ENCODE measurements around the gene NFAT5.

NFAT5 gene

GRCh38 chr16:69669577-69669976 is 103.8 kb downstream of the NFAT5 start:
- ATAC-seq (ENCODE audit: low read depth) (no peak), DNase-seq (ENCODE audit: low spot score) (no peak)
- no peak for TF ChIP-seq CTCF (IDR thresholded peaks at IDR 0.05; ENCODE audit: poor library complexity, severe bottlenecking)
- H3K27me3 ChIP-seq (ENCODE audit: insufficient read depth, poor library complexity, severe bottlenecking): no peaks in the 10 kb centered on the region
- H3K9me3 ChIP-seq (ENCODE audit: severe bottlenecking): no peaks in the 10 kb centered on the region
- H3K4me1 ChIP-seq (ENCODE audit: insufficient read depth, poor library complexity, severe bottlenecking): no peaks in the 10 kb centered on the region
- no peak overlapping the region for H3K27ac ChIP-seq (ENCODE audit: poor library complexity, severe bottlenecking)
- peaks cover 68% of the 10 kb centered on the region for H3K36me3 ChIP-seq (ENCODE audit: low read depth)
- H3K4me3 ChIP-seq (ENCODE audit: severe bottlenecking): no peak overlapping the region

- TF ChIP-seq CTCF (IDR thresholded peaks at IDR 0.05; ENCODE audit: poor library complexity, severe bottlenecking): no peak
- no peaks in the 10 kb centered on the region for H3K9me3 ChIP-seq (ENCODE audit: severe bottlenecking)
- no peak overlapping the region for H3K4me3 ChIP-seq (ENCODE audit: severe bottlenecking)
- ATAC-seq (ENCODE audit: low read depth): no peak
- H3K36me3 ChIP-seq (ENCODE audit: low read depth): peaks cover 81% of the 10 kb centered on the region
- no peaks in the 10 kb centered on the region for H3K27me3 ChIP-seq (ENCODE audit: insufficient read depth, poor library complexity, severe bottlenecking)
- no peak overlapping the region for H3K27ac ChIP-seq (ENCODE audit: poor library complexity, severe bottlenecking)
- H3K4me1 ChIP-seq (ENCODE audit: insufficient read depth, poor library complexity, severe bottlenecking): no peaks in the 10 kb centered on the region
- no peak for DNase-seq (ENCODE audit: low spot score)
Observed at GRCh38 chr16:69672315-69672997, 106.7 kb downstream of the NFAT5 start.

GRCh38 chr16:69672998-69673713 is 107.4 kb downstream of the NFAT5 start:
- Histone ChIP-seq H3K4me1 (ENCODE audit: insufficient read depth, poor library complexity, severe bottlenecking) (no peaks in the 10 kb centered on the region), H3K36me3 (ENCODE audit: low read depth) (peaks cover 83% of the 10 kb centered on the region), H3K27me3 (ENCODE audit: insufficient read depth, poor library complexity, severe bottlenecking) (no peaks in the 10 kb centered on the region), H3K27ac (ENCODE audit: poor library complexity, severe bottlenecking) (no peak overlapping the region), H3K4me3 (ENCODE audit: severe bottlenecking) (no peak overlapping the region), H3K9me3 (ENCODE audit: severe bottlenecking) (no peaks in the 10 kb centered on the region)
- DNase-seq (ENCODE audit: low spot score) (no peak), ATAC-seq (ENCODE audit: low read depth) (no peak)
- TF ChIP-seq CTCF (IDR thresholded peaks at IDR 0.05; ENCODE audit: poor library complexity, severe bottlenecking): no peak

GRCh38 chr16:69680358-69680757 is 114.6 kb downstream of the NFAT5 start:
- ATAC-seq (ENCODE audit: low read depth) (no peak), DNase-seq (ENCODE audit: low spot score) (no peak)
- H3K27ac ChIP-seq (ENCODE audit: poor library complexity, severe bottlenecking): no peak overlapping the region
- TF ChIP-seq CTCF (IDR thresholded peaks at IDR 0.05; ENCODE audit: poor library complexity, severe bottlenecking): no peak
- peaks cover 91% of the 10 kb centered on the region for H3K36me3 ChIP-seq (ENCODE audit: low read depth)
- no peaks in the 10 kb centered on the region for H3K4me1 ChIP-seq (ENCODE audit: insufficient read depth, poor library complexity, severe bottlenecking)
- H3K4me3 ChIP-seq (ENCODE audit: severe bottlenecking): no peak overlapping the region
- no peaks in the 10 kb centered on the region for H3K9me3 ChIP-seq (ENCODE audit: severe bottlenecking)
- H3K27me3 ChIP-seq (ENCODE audit: insufficient read depth, poor library complexity, severe bottlenecking): no peaks in the 10 kb centered on the region

GRCh38 chr16:69688589-69688988 is 122.8 kb downstream of the NFAT5 start:
- peaks cover 82% of the 10 kb centered on the region for H3K36me3 ChIP-seq (ENCODE audit: low read depth)
- no peak for TF ChIP-seq CTCF (IDR thresholded peaks at IDR 0.05; ENCODE audit: poor library complexity, severe bottlenecking)

More at GRCh38 chr16:69688589-69688988, 122.8 kb downstream of the NFAT5 start:
- Histone ChIP-seq H3K4me3 (ENCODE audit: severe bottlenecking) (no peak overlapping the region), H3K9me3 (ENCODE audit: severe bottlenecking) (no peaks in the 10 kb centered on the region), H3K27me3 (ENCODE audit: insufficient read depth, poor library complexity, severe bottlenecking) (no peaks in the 10 kb centered on the region), H3K4me1 (ENCODE audit: insufficient read depth, poor library complexity, severe bottlenecking) (no peaks in the 10 kb centered on the region), H3K27ac (ENCODE audit: poor library complexity, severe bottlenecking) (no peak overlapping the region)
- DNase-seq (ENCODE audit: low spot score) (no peak), ATAC-seq (ENCODE audit: low read depth) (no peak)

Measured in RWPE2 (cell line).